ENCODE measurements around the gene OPALIN.
A peak's percentile ranks its signal among the peaks of the same experiment; 100 is the strongest.

Gene OPALIN

DNA sequence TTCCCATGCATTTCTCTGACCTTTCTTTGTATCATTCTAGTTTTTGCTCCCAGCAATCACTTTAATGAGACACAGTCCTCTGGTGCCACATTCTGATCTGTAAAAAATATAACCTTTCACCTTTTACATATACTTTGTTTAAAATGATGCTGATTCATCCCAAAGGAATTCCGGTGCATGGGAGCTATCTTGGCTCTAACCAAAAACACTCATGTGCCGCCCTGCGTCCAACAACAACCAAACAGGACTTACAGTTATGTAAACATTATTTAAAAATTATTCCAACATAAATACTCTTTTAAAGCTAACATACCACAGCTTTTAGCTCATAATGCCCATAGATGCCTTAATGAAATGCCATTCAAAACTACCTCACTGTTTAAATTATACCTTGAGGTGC is 7.7 kb upstream of the OPALIN start:
- no peak for TF ChIP-seq CTCF (IDR thresholded peaks at IDR 0.05; ENCODE audit: low read depth, low read length)
- DNase-seq, result no peak
- no peaks in the 10 kb centered on the region for H3K9me3 ChIP-seq (ENCODE audit: severe bottlenecking)
- H3K36me3 ChIP-seq, result no peaks in the 10 kb centered on the region
- H3K4me3 ChIP-seq (ENCODE audit: low read depth, low read length), result no peak overlapping the region
- no peaks in the 10 kb centered on the region for H3K27me3 ChIP-seq (ENCODE audit: insufficient read depth, low read depth, severe bottlenecking)
- H3K27ac ChIP-seq, result no peak overlapping the region

DNA sequence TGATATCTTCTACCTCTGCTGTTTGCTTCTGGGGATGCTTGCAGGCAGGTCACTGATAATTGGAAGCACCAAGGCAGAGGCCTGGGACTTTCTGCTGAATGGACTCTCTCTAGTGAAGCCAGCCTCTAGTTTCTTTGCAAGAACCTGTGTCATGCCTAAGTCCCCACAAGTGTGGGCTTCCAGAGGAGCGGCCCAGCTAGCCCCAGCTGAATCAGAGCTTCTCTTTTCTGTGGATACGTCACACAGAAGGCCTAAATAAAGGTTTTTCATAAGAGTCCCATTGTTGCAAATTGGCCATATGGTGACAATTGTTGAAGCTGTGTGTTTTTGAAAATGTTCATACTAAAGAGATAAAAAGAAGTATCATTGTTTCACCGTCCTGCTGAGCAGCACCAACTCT is 6.8 kb upstream of the OPALIN start:
- no peaks in the 10 kb centered on the region for H3K36me3 ChIP-seq
- TF ChIP-seq CTCF (IDR thresholded peaks at IDR 0.05; ENCODE audit: low read depth, low read length), result no peak
- H3K27me3 ChIP-seq (ENCODE audit: insufficient read depth, low read depth, severe bottlenecking), result no peaks in the 10 kb centered on the region
- H3K9me3 ChIP-seq (ENCODE audit: severe bottlenecking), result no peaks in the 10 kb centered on the region
- no peak overlapping the region for H3K4me3 ChIP-seq (ENCODE audit: low read depth, low read length)
- no peak for DNase-seq
- H3K27ac ChIP-seq, result no peak overlapping the region

GRCh38 chr10:96360766-96361165 is 2.0 kb upstream of the OPALIN start:
- H3K9me3 ChIP-seq (ENCODE audit: severe bottlenecking), result no peaks in the 10 kb centered on the region
- DNase-seq, result no peak
- H3K27me3 ChIP-seq (ENCODE audit: insufficient read depth, low read depth, severe bottlenecking), result no peaks in the 10 kb centered on the region
- TF ChIP-seq CTCF (IDR thresholded peaks at IDR 0.05; ENCODE audit: low read depth, low read length), result 0 out of 2 replicates have a peak, but pooled peaks have one; percentile 12
- H3K36me3 ChIP-seq, result no peaks in the 10 kb centered on the region
- no peak overlapping the region for H3K27ac ChIP-seq
- no peak overlapping the region for H3K4me3 ChIP-seq (ENCODE audit: low read depth, low read length)

- no peaks in the 10 kb centered on the region for H3K27me3 ChIP-seq (ENCODE audit: insufficient read depth, low read depth, severe bottlenecking)
- no peak for TF ChIP-seq CTCF (IDR thresholded peaks at IDR 0.05; ENCODE audit: low read depth, low read length)
- H3K27ac ChIP-seq, result no peak overlapping the region
- H3K9me3 ChIP-seq (ENCODE audit: severe bottlenecking), result no peaks in the 10 kb centered on the region
- H3K36me3 ChIP-seq, result no peaks in the 10 kb centered on the region
- H3K4me3 ChIP-seq (ENCODE audit: low read depth, low read length), result no peak overlapping the region
- no peak for DNase-seq
These were observed 1.5 kb upstream of the OPALIN start for GRCh38 chr10:96360331-96360730.

GRCh38 chr10:96359616-96360015 is 814 bp upstream of the OPALIN start:
- Histone ChIP-seq H3K27me3 (ENCODE audit: insufficient read depth, low read depth, severe bottlenecking) (no peaks in the 10 kb centered on the region), H3K9me3 (ENCODE audit: severe bottlenecking) (no peaks in the 10 kb centered on the region), H3K4me3 (ENCODE audit: low read depth, low read length) (no peak overlapping the region), H3K27ac (no peak overlapping the region), H3K36me3 (no peaks in the 10 kb centered on the region)
- TF ChIP-seq CTCF (IDR thresholded peaks at IDR 0.05; ENCODE audit: low read depth, low read length), result no peak
- DNase-seq, result no peak

DNA sequence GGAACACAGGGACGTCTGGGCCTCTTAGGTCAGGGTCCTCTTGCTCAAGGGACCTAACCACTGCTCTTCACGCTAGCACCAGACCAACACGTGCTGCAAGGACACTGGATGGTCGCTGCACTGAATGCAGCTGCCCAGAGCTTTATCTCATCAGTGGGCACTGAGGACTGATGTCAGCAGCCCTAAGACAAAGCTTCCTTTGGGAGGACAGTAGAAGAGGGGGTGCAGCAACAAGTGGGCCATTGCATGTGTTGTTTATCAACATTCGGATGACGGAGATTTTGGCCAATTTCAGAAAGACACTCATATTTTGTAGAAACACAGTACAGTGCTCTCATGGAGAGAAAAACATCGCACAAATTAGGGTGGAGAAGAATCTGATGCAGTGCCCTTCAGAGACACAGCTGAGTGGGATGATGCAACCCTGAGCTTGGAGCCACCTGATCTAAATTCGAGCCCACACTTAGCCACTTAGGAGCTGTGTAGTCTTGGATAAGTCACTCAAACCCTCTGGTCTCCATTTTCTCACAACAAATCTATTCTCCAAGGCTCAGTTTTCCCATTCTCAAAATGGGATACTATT is 1.7 kb downstream of the OPALIN start:
- H3K27ac ChIP-seq, result no peak overlapping the region
- H3K4me3 ChIP-seq (ENCODE audit: low read depth, low read length), result no peak overlapping the region
- H3K36me3 ChIP-seq, result no peaks in the 10 kb centered on the region
- H3K27me3 ChIP-seq (ENCODE audit: insufficient read depth, low read depth, severe bottlenecking), result no peaks in the 10 kb centered on the region
- no peak for TF ChIP-seq CTCF (IDR thresholded peaks at IDR 0.05; ENCODE audit: low read depth, low read length)
- DNase-seq, result no peak
- no peaks in the 10 kb centered on the region for H3K9me3 ChIP-seq (ENCODE audit: severe bottlenecking)
